ENCODE measurements around the gene FNIP2.
"Not testable (repeated sequence)": the region's sequence is repeated elsewhere in the genome, so short reads cannot be mapped to it uniquely, and the experiment has no call there.

The FNIP2 gene

DNA sequence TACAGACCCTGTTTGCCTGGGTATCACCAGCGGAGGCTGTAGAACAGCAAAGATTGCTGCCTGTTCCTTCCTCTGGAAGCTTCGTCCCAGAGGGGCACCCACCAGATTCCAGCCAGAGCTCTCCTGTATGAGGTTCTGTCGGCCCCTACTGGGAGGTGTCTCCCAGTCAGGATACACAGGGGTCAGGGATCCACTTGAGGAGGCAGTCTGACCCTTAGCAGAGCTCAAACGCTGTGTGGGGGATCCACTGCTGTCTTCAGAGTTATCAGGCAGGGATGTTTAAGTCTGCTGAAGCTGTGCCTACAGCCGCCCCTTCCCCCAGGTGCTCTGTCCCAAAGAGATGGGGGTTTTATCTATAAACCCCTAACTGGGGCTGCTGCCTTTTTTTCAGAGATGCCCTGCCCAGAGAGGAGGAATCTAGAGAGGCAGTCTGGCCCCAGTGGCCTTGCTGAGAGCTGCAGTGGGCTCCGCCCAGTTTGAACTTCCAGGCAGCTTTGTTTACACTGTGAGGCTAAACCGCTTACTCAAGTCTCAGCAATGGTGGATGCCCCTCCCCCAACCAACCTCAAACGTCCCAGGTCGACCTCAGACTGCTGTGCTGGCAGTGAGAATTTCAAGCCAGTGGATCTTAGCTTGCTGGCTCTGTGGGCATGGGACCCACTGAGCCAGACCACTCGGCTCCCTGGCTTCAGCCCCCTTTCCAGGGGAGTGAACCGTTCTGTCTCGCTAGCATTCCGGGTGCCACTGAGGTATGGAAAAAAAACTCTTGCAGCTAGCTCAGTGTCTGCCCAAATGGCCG, 133.7 kb downstream of the FNIP2 start:
- peak; percentile 84 for DNase-seq (ENCODE audit: low read depth)
- TF ChIP-seq, protein P1, sequence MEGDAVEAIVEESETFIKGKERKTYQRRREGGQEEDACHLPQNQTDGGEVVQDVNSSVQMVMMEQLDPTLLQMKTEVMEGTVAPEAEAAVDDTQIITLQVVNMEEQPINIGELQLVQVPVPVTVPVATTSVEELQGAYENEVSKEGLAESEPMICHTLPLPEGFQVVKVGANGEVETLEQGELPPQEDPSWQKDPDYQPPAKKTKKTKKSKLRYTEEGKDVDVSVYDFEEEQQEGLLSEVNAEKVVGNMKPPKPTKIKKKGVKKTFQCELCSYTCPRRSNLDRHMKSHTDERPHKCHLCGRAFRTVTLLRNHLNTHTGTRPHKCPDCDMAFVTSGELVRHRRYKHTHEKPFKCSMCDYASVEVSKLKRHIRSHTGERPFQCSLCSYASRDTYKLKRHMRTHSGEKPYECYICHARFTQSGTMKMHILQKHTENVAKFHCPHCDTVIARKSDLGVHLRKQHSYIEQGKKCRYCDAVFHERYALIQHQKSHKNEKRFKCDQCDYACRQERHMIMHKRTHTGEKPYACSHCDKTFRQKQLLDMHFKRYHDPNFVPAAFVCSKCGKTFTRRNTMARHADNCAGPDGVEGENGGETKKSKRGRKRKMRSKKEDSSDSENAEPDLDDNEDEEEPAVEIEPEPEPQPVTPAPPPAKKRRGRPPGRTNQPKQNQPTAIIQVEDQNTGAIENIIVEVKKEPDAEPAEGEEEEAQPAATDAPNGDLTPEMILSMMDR (conservative IDR thresholded peaks at IDR 0.05; ENCODE audit: low read depth, low read length), result peak; percentile 31
- H3K4me3 ChIP-seq (ENCODE audit: low read length), result not testable (repeated sequence)

DNA sequence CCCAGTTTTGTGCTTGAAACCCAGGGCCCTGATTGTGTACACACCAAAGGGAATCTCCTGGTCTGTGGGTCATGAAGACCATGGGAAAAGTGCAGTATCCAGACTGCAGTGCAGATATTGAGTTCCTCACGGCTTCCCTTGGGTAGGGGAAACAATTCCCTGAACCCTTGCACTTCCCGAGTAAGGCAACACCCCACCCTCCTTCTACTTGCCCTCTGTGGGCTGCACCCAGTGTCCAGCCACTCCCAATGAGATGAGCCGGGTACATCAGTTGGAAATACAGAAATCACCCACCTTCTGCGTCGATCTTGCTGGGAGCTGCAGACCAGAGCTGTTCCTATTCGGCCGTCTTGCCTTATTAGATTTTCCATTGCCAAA, 134.2 kb downstream of the FNIP2 start:
- no peak for DNase-seq (ENCODE audit: low read depth)
- no peak overlapping the region for H3K4me3 ChIP-seq (ENCODE audit: low read length)
- TF ChIP-seq, protein P1 (conservative IDR thresholded peaks at IDR 0.05; ENCODE audit: low read depth, low read length), result no peak

DNA sequence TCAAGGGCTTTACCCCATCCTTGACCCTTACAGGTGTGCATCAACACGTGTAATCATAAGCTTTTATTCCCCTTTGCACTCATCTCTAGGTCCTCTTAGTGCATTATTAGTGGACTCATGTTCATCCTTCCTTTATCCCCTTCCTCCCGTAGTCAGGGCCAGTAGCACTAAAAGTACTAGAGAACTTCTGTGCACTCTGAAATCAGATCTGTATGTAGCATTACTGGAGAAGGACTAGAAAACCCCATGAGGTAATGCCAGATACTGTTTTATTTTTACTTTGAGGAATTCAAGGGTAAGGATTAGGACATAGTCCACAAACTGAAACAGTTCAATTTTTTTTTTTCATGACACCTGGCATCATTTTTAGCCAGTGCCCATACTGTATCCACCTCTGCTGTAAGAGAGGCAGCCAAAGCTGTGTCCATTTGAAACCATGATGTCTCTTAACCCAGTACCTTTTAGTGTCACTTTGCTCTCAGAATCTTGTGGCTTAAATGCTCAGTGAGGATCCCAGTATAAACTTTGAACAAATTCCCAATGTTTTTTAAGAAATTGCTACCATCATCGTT, 134.7 kb downstream of the FNIP2 start:
- no peak for DNase-seq (ENCODE audit: low read depth)
- no peak overlapping the region for H3K4me3 ChIP-seq (ENCODE audit: low read length)
- TF ChIP-seq, protein P1 (conservative IDR thresholded peaks at IDR 0.05; ENCODE audit: low read depth, low read length), result no peak

DNA sequence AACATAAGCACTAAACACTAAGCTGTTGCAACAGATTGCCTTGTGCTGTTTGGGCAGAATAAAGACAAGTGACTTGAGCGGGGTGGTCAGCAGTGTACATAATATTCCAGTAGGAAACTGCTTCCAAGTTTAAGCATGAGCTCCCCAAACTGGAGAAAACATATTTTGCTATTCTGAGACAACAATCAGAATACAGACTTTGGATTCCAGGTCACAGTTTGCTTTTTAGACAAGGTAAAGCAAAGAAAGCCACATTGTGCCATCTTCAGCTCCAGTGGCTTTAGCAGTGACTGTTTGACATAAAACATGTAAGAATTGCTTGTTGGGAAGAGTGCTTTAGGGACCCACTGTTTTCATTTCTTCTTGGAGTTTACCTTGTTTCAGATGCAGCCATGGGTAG, 136.0 kb downstream of the FNIP2 start:
- TF ChIP-seq, protein P1 (conservative IDR thresholded peaks at IDR 0.05; ENCODE audit: low read depth, low read length), result no peak
- H3K4me3 ChIP-seq (ENCODE audit: low read length), result no peak overlapping the region
- DNase-seq (ENCODE audit: low read depth), result no peak

DNA sequence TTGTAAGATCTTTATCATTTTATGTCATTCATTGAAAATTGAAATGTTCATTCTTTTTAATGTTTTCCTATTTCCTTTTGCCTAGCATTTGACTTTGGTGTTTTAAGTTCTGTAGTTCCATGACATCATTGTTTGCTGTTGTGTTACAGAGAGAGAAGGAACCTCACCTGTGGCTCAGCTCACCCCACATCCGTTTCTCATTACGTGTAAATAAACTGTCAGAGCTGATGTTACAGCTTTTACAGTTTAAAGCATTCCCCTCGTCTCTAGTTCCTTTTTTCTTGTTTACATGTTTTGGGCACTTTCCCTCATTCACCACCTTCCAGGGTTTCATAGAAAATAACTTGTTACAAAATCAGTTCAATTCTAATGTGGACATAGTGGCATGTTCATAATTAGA, 137.2 kb downstream of the FNIP2 start:
- no peak for DNase-seq (ENCODE audit: low read depth)
- TF ChIP-seq, protein P1 (conservative IDR thresholded peaks at IDR 0.05; ENCODE audit: low read depth, low read length), result no peak
- H3K4me3 ChIP-seq (ENCODE audit: low read length), result no peak overlapping the region

DNA sequence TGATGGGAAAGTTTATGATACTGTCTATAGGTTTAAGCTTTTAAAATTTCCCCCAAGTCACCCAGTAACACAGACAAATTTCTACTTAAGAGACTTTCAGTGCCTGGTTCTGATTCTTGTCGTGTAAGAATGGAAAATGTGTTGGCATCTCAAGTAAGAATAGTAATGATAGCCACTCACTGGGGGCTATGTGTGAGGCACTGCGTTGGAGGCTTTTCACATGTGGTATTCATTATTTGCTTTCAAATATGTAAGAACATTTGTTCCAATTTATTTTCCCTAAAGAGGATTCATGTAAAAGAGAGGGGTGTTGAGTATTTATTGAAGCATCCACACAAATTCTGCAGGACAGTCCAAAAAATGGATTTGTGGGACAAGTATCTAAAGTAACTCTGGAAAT, 143.6 kb downstream of the FNIP2 start:
- H3K4me3 ChIP-seq (ENCODE audit: low read length), result no peak overlapping the region
- TF ChIP-seq, protein P1 (conservative IDR thresholded peaks at IDR 0.05; ENCODE audit: low read depth, low read length), result no peak
- DNase-seq (ENCODE audit: low read depth), result no peak

DNA sequence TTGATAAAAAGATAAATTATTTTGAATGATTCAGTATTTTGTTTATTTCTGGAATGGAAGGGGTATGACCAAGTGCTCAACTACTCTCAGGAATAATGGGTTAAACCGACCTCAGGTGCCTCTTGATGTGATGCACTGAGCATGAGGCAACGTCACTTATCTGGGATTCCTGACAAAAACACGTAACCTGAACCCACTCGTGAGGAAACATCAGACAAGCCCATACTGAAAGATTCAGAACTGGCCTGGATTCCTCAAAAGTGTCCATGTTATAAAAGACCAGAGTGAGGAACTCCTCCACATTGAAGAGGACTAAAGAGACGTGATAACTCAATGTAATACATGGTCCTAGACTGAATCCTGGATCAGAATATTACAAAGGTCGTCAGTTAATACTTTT, 144.0 kb downstream of the FNIP2 start:
- DNase-seq (ENCODE audit: low read depth), result no peak
- no peak overlapping the region for H3K4me3 ChIP-seq (ENCODE audit: low read length)
- TF ChIP-seq, protein P1 (conservative IDR thresholded peaks at IDR 0.05; ENCODE audit: low read depth, low read length), result no peak

Data from retinal pigment epithelial cell (primary cell).